Measurements from ENCODE around the gene MED8.

The MED8 gene, protein sequence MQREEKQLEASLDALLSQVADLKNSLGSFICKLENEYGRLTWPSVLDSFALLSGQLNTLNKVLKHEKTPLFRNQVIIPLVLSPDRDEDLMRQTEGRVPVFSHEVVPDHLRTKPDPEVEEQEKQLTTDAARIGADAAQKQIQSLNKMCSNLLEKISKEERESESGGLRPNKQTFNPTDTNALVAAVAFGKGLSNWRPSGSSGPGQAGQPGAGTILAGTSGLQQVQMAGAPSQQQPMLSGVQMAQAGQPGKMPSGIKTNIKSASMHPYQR

DNA sequence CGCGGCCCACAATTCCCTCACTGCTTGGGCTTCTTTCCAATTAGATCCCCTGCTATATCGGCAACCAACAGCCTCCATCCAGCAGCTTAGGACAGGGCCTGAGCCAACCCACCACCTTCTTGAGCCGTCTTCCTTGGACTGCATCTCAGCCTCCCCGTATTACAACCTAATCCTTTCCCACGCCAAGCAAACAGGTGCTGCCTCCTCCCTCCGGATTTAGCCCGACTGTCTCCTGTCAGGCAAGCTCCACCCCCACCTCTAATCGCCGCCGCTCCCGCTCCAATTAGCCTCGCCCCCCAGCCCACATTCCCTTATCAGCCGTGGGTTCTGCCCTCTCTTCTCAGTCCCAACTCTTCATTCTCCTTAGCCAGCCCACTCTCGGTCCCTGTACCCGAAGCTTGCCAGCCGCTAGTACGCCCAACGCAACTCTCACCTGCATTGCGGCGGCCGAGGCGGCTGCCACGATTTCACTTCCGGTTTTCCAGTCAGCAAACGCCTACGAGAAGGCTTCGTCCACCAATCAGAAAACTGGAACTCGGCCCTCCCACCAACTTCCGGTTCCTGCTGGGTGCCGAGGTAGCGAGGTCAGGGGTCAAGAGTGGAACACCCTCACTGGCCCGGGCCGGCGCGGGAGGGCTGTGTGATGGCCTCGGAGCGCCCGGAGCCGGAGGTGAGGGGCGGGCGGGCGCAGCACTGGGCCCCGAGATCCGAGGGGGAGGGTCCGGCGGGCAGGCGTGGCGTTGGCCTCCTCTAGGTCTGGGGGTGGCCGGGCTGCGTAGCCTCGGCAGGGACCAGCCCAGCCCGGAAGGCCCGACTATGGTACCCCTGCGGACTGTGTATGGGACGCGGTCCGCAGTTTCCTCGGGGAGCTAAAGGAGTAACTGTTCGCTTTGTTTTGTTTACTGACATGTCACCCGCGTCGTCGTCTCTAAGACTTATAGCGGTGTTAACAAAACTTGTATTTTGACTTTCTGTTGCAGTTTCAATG lies at the start of gene MED8, which contains the start of gene SZT2:
TSS of gene MED8 (minus strand) at position 475 of the 988 bp plus-strand sequence. CDS start at position 439, 36 bp downstream.
TSS of gene SZT2 (plus strand) at position 574 of the 988 bp plus-strand sequence. CDS start at position 644, 70 bp downstream.
- H3K27ac ChIP-seq: peak within 1 kb of the TSS; percentile 96
- no peaks in the 10 kb centered on the region for H3K9me3 ChIP-seq (ENCODE audit: severe bottlenecking)
- H3K4me3 ChIP-seq (ENCODE audit: low read depth, low read length): peak within 1 kb of the TSS; percentile 60
- peak; percentile 97 for DNase-seq
- no peaks in the 10 kb centered on the region for H3K27me3 ChIP-seq (ENCODE audit: insufficient read depth, low read depth, severe bottlenecking)
- H3K36me3 ChIP-seq: peaks cover 34% of the 10 kb centered on the region
- TF ChIP-seq, protein P1, sequence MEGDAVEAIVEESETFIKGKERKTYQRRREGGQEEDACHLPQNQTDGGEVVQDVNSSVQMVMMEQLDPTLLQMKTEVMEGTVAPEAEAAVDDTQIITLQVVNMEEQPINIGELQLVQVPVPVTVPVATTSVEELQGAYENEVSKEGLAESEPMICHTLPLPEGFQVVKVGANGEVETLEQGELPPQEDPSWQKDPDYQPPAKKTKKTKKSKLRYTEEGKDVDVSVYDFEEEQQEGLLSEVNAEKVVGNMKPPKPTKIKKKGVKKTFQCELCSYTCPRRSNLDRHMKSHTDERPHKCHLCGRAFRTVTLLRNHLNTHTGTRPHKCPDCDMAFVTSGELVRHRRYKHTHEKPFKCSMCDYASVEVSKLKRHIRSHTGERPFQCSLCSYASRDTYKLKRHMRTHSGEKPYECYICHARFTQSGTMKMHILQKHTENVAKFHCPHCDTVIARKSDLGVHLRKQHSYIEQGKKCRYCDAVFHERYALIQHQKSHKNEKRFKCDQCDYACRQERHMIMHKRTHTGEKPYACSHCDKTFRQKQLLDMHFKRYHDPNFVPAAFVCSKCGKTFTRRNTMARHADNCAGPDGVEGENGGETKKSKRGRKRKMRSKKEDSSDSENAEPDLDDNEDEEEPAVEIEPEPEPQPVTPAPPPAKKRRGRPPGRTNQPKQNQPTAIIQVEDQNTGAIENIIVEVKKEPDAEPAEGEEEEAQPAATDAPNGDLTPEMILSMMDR (IDR thresholded peaks at IDR 0.05; ENCODE audit: low read depth, low read length): no peak

DNA sequence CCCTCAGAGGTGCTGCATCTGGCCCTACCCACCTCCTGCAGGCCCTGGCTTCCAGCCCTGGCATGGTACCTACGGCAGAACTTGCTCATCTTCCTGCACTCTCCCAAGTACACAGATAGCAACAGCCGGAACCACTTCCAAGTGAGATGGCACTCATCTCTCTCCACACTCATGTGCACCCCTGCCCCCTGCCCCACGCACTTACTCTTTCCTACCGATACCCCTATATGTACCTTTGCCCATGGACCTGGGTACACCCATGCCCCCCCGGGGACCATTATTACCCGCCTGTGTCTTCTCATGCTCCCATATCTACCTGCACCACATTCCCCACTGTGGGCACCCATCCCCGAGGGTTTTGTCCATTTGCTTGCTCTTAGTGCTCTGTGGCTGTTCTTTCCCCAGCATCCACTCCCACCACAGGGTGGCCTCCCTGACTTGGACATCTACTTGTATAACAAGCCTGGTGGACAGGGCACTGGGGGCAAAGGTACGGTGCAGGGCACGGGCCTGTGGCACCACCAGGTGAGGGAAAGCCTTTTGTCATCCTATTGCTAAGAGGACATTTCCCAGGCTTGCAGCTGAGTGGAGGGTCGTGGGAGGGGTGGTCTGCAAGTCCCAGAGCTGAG lies 49.5 kb upstream of the MED8 start:
- no peak for DNase-seq
- TF ChIP-seq, protein P1 (IDR thresholded peaks at IDR 0.05; ENCODE audit: low read depth, low read length): no peak
- Histone ChIP-seq H3K36me3 (peaks cover 74% of the 10 kb centered on the region), H3K27me3 (ENCODE audit: insufficient read depth, low read depth, severe bottlenecking) (no peaks in the 10 kb centered on the region), H3K4me3 (ENCODE audit: low read depth, low read length) (no peak overlapping the region), H3K9me3 (ENCODE audit: severe bottlenecking) (no peaks in the 10 kb centered on the region), H3K27ac (no peak overlapping the region)

DNA sequence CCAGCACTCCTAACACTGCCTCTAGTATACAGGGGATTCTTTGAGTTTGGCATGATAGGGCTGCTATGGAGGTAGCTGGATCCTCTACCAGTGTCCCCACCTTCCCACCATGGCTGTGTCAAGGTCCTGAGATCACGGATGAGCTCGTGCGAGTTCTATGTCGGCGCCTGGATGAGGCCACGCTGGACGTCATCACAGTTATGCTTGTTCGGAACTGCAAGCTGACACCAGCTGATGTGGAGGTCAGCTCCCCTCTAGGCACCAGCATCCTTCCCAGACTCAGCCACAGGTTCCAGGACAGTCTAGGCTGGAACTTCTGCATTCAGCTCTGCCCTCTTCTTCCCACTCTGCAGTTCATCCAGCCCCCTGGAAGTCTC lies 49.0 kb upstream of the MED8 start:
- Histone ChIP-seq H3K27me3 (ENCODE audit: insufficient read depth, low read depth, severe bottlenecking) (no peaks in the 10 kb centered on the region), H3K27ac (no peak overlapping the region), H3K9me3 (ENCODE audit: severe bottlenecking) (no peaks in the 10 kb centered on the region), H3K36me3 (peaks cover 74% of the 10 kb centered on the region), H3K4me3 (ENCODE audit: low read depth, low read length) (no peak overlapping the region)
- DNase-seq: no peak
- TF ChIP-seq, protein P1 (IDR thresholded peaks at IDR 0.05; ENCODE audit: low read depth, low read length): no peak

DNA sequence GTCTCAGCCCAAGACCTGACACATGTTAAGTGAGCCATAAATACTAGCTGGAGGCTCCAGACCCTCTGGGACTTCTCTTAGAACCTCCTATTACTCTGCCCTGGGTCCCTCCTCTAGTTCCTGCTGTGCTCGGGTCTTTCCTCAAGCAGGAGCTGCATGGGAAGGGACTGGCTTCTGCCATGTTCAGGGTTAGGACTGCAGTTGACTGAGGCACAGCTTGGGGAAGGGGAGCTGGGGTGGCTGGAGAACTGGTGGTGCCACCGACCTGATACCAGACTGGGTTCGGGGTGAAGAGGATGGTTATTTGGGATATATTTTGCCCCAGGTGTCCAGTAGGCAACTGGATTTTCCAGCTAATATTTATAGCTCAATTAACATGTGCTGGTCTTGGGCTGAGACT lies 48.4 kb upstream of the MED8 start:
- TF ChIP-seq, protein P1 (IDR thresholded peaks at IDR 0.05; ENCODE audit: low read depth, low read length): no peak
- no peaks in the 10 kb centered on the region for H3K27me3 ChIP-seq (ENCODE audit: insufficient read depth, low read depth, severe bottlenecking)
- DNase-seq: no peak
- peaks cover 74% of the 10 kb centered on the region for H3K36me3 ChIP-seq
- H3K4me3 ChIP-seq (ENCODE audit: low read depth, low read length): no peak overlapping the region
- H3K9me3 ChIP-seq (ENCODE audit: severe bottlenecking): no peaks in the 10 kb centered on the region
- H3K27ac ChIP-seq: no peak overlapping the region

DNA sequence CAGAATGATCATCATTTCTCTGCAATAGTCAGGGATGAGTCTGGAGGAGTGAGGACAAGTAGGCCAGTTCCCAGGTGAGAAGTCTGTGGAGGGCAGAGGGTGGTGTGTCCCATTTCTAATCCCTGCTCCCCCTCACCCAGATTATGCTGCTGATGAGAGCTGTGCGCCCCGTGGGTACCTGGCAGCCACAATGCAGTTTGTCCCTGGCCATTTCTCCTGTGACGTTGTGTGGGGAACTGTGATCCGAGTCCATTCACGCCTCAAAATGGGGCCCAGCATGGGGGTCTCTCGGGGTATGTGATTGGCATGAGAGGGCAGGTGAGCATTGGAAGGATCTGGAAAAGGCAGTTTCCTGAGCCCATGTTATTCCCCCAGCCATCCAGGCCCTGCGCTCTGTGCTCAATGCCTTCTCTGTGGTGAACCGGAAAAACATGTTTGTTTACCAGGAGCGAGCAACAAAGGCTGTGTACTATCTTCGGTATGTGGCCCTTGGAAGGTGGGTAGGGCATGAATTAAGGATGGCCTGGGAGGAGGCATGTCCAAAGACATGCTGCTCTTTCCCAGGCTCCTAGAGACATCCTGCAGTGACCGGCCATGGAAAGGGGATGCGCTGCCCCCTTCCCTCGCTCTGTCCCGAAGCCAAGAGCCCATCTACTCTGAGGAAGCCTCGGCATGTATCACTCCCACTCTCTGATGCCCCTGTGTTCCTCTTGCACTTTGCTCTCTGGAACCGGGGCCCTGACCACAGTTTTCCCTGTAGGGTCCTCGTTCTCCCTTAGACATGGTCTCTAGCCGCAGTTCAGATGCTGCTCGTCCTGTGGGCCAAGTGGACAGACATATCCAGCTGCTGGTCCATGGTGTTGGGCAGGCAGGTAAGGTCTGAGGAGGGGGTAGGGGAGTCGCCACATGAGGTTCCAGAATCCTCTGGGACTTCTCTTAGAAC lies 47.7 kb upstream of the MED8 start:
- TF ChIP-seq, protein P1 (IDR thresholded peaks at IDR 0.05; ENCODE audit: low read depth, low read length): no peak
- no peak overlapping the region for H3K4me3 ChIP-seq (ENCODE audit: low read depth, low read length)
- H3K36me3 ChIP-seq: peaks cover 76% of the 10 kb centered on the region
- H3K9me3 ChIP-seq (ENCODE audit: severe bottlenecking): no peaks in the 10 kb centered on the region
- H3K27ac ChIP-seq: no peak overlapping the region
- DNase-seq: no peak
- no peaks in the 10 kb centered on the region for H3K27me3 ChIP-seq (ENCODE audit: insufficient read depth, low read depth, severe bottlenecking)

Measured in WERI-Rb-1 (cell line).